Hepatocyte (in vitro differentiated cells): Measurements from ENCODE around the gene KIRREL3.

Experiments used
- EZH2phosphoT487 ChIP-seq: fragments of 200-600 bp; sonication (generic); IDR thresholded peaks from one replicate; pipeline ENCODE4 v1.6.1; 2018; ENCODE audit warnings: antibody characterized with exemption, mild to moderate bottlenecking, low read depth, moderate library complexity; ENCODE audit not compliant: unreplicated experiment, severe bottlenecking
- TF ChIP-seq, protein P1 (sequence below): fragments of 200-600 bp; sonication (generic); IDR thresholded peaks from 2 replicates; pipeline ENCODE4 v1.5.1; 2016; ENCODE audit warnings: antibody characterized with exemption, mild to moderate bottlenecking; ENCODE audit not compliant: poor library complexity

DNA sequence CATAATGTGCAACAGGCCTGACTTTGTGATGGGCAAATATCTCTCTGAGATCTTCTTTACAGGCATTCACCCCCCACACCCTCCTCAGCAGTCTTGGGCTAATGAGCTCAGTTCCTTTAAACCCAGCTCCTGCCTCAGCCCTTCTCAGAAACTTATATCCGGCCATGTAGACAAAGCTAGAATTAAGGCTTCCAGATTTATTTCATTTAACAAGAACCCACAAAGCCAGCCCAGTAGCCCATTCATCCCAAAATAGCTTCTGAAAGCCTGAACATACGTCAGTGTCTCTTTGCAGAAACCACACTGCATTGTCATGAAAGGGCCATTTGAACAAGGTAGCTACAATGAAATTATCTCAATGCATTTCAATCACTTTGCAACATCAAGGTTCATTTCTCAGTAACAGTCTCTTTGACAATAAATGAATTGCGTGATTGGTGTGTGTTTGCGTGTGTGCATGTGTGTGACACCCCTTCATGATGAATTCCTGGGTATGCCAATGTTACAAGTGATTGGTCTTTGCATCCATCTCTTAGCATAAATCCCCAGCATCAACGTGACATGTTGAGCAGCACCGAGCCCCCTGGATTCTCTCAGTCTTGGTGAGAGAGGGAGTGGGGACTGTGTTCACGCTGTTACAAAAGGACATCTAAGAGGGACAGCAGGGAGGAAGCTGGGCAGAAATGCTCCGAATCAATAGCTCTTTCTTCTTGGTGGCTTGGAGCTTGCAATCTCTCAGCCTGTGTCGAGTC lies 299.6 kb downstream of the KIRREL3 start:
- TF ChIP-seq, protein P1, sequence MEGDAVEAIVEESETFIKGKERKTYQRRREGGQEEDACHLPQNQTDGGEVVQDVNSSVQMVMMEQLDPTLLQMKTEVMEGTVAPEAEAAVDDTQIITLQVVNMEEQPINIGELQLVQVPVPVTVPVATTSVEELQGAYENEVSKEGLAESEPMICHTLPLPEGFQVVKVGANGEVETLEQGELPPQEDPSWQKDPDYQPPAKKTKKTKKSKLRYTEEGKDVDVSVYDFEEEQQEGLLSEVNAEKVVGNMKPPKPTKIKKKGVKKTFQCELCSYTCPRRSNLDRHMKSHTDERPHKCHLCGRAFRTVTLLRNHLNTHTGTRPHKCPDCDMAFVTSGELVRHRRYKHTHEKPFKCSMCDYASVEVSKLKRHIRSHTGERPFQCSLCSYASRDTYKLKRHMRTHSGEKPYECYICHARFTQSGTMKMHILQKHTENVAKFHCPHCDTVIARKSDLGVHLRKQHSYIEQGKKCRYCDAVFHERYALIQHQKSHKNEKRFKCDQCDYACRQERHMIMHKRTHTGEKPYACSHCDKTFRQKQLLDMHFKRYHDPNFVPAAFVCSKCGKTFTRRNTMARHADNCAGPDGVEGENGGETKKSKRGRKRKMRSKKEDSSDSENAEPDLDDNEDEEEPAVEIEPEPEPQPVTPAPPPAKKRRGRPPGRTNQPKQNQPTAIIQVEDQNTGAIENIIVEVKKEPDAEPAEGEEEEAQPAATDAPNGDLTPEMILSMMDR = no peak
- no peak for TF ChIP-seq EZH2phosphoT487
